GM20000 (cell line): Measurements from ENCODE around the gene MDFIC.

Experiments
- DNase-seq: peaks from one replicate; pipeline ENCODE4 v3.0.0; 2012; ENCODE audit warnings: low spot score
- TF ChIP-seq, protein P1 (sequence below): IDR thresholded peaks from 2 replicates; pipeline ENCODE4 v1.5.1; 2012; ENCODE audit warnings: mild to moderate bottlenecking, control low read depth; ENCODE audit errors: extremely low read depth, missing control alignments

The MDFIC gene

DNA sequence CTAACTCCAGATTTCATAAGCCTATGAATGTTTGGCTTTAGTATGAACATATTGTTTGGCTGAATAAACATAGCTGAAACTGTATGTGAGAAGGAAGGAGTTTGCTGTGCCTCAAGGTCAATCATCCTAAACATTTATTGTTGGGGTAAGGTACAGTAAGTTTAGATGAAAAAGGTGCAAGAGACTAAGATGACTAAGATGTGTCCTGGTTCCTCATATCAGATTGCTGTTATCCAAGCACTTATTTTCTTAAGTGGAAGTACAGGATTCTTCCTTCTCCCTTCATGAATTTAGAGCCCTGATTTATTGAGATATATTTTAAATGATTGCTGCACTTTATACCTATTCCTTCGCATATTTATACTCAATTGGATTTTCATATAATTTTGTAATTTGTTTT is 12.2 kb downstream of the MDFIC start:
- DNase-seq, result no peak
- TF ChIP-seq, protein P1, sequence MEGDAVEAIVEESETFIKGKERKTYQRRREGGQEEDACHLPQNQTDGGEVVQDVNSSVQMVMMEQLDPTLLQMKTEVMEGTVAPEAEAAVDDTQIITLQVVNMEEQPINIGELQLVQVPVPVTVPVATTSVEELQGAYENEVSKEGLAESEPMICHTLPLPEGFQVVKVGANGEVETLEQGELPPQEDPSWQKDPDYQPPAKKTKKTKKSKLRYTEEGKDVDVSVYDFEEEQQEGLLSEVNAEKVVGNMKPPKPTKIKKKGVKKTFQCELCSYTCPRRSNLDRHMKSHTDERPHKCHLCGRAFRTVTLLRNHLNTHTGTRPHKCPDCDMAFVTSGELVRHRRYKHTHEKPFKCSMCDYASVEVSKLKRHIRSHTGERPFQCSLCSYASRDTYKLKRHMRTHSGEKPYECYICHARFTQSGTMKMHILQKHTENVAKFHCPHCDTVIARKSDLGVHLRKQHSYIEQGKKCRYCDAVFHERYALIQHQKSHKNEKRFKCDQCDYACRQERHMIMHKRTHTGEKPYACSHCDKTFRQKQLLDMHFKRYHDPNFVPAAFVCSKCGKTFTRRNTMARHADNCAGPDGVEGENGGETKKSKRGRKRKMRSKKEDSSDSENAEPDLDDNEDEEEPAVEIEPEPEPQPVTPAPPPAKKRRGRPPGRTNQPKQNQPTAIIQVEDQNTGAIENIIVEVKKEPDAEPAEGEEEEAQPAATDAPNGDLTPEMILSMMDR, result no peak

DNA sequence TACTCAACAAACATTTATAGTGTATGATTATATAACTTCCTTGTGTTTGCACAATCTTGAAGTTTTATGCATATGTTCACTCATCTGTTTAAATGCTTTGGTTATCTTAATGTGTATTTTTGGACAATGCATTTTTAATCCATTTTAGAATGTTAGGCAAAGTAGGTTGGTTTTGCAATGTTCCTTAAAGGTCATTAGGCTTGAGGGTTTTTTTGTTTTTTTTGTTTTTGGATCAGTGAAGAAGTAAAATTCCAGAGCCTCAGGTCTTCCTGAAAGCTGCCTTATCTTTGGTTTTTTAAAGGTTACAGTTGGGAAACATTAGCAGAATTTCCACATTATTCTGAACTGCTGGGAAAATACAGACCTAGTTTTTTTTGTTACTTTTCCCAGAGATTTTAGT is 12.8 kb downstream of the MDFIC start:
- TF ChIP-seq, protein P1, result no peak
- DNase-seq, result no peak

DNA sequence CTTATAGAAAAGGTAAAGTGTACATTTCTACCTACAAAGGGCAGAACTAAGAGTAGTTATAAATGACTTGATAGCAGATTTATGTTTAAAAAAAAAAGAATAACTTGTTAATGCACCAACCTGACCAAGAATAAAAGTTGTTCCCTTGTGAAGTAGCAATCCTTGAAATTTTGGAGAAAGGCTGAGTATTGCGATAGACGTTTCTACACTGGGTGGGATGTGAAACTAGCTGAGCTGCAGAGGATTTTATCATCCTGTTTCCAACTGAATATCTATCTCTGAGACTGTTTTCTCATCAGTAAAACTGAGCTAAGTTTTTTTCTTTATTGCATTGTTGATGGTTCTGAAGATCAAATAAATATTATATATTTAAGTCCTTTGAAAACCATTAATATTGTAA is 14.6 kb downstream of the MDFIC start:
- TF ChIP-seq, protein P1, result no peak
- no peak for DNase-seq

DNA sequence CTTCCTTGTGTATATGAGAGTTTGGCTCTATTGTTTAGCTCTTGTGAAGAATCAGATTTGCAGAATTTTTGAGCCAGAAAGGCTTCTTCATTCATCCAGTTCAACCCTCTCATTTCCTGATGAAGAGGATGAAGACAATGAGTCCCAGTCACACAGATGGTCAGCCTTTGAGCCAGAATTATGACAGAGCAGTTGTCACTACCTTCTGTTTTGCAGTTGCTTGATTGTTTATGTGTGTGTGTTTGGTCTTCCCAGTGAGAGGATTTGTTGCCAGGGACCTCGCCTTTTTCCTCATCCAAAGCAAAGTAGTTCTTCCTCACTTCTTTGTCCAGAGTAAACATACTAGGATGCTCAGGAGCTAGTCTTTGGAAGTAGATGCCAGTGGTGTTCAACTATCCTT is 15.6 kb downstream of the MDFIC start:
- TF ChIP-seq, protein P1, result no peak
- no peak for DNase-seq

DNA sequence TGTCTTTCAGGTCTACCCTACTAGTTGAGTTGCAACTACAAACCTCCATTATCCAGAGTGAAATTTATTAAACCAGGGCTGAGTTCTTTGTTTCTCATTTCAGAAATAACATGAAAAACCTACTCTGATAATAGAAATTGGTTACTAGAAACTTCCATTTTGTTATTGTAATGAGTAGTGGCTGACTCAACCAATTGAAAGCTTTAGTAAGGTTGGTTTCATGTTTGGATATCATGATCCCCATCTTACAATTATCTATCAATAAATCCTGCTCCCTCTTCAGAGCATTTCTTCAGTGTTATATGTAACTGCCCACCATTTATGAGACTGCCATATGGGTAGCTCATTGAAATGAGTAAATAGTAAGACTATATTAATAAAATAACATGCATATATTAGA is 16.9 kb downstream of the MDFIC start:
- DNase-seq, result no peak
- TF ChIP-seq, protein P1, result no peak

DNA sequence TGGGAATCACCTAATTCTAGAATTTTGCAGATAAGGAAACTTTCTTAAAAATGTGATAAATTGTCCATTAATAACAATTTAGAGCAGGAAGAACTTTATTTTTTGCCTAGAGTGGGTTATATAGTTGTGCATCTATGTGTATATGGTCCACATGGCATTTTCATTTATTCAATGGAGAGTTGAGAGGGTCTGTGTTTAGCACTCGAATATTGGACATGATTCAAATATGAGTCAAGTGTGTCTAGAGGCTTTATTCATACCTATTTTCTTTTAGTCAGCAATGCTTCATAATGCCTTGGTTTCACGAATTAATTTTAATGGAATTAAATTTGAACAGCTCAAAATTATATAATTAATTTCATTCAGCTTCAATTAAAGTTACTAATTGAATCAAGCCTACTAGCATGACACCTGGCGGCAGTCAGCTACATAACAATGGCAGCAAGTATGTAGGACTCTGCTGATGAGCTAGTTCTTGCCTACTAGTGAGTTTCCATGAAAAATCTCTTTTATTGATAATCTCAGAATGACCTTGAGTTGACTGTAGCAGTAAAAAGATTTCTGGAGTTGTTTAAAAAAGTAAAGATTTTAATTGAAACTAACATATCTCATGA is 17.7 kb downstream of the MDFIC start:
- TF ChIP-seq, protein P1, result peak; percentile 72
- no peak for DNase-seq

DNA sequence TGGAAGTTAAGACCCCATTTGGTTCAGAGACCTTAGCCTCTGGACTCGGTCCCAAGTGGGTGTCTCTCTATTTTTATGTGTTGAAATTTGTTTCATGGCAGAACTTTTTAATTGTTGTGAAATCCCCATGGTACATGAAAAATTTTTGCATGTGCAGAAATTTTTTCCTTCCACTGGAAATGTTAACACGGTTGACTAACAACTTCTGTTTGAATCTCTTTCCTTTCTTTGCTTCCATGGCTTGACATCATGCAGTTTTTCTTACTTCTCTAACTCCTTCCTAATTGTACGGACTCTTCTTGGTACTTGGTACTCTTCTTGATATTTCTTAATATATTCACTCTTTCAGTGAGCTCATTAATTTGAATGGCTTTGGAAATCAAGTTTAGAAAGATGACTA is 18.3 kb downstream of the MDFIC start:
- TF ChIP-seq, protein P1, result no peak

More for the DNA sequence above, 18.3 kb downstream of the MDFIC start:
- no peak for DNase-seq
